ENCODE data around the gene SYNGR1. TPM values are rescaled to one million over a fixed set of nuclear protein-coding genes. Genes with fewer than 3 reads are reported as not detected.

The SYNGR1 gene
- total RNA-seq, 1 donor from 2014 or later = 11.0 TPM

- Histone ChIP-seq H3K27ac (no peak overlapping the region), H4K20me1 (ENCODE audit: low read depth) (peaks cover 8% of the 10 kb centered on the region), H3K79me2 (ENCODE audit: low read depth) (no peaks in the 10 kb centered on the region), H2AFZ (replicated peaks) (no peak overlapping the region), H3K9me3 (ENCODE audit: low read depth) (no peaks in the 10 kb centered on the region), H3K4me3 (no peak overlapping the region), H3K9ac (no peak overlapping the region), H3F3A (ENCODE audit: low read depth) (no peaks in the 10 kb centered on the region), H3K4me2 (no peak overlapping the region), H3K36me3 (no peaks in the 10 kb centered on the region), H3K4me1 (no peaks in the 10 kb centered on the region), H3K27me3 (no peaks in the 10 kb centered on the region)
- H3K4me1 Mint-ChIP-seq = peaks cover 16% of the 10 kb centered on the region
- H3K4me3 Mint-ChIP-seq = no peak overlapping the region
- no peaks in the 10 kb centered on the region for H3K9me3 Mint-ChIP-seq
- TF ChIP-seq CTCF (IDR thresholded peaks at IDR 0.05) (no peak), EZH2 (IDR thresholded peaks at IDR 0.05) (no peak), EZH2phosphoT487 (IDR thresholded peaks at IDR 0.05) (no peak)
- peaks cover 5% of the 10 kb centered on the region for H3K36me3 Mint-ChIP-seq
- peaks cover 5% of the 10 kb centered on the region for H3K27me3 Mint-ChIP-seq (ENCODE audit: insufficient read depth, low read depth)
- H3K27ac Mint-ChIP-seq = no peak overlapping the region
- DNase-seq (ENCODE audit: low spot score) = no peak
Measured at GRCh38 chr22:39371732-39372131, 21.9 kb downstream of the SYNGR1 start.

GRCh38 chr22:39374191-39374590 lies 24.4 kb downstream of the SYNGR1 start:
- no peak for DNase-seq (ENCODE audit: low spot score)
- Histone ChIP-seq H3K4me1 (no peaks in the 10 kb centered on the region), H4K20me1 (ENCODE audit: low read depth) (no peaks in the 10 kb centered on the region), H3K9me3 (ENCODE audit: low read depth) (no peaks in the 10 kb centered on the region), H2AFZ (replicated peaks) (no peak overlapping the region), H3K4me3 (no peak overlapping the region), H3K4me2 (no peak overlapping the region), H3K27ac (no peak overlapping the region), H3K36me3 (no peaks in the 10 kb centered on the region), H3F3A (ENCODE audit: low read depth) (no peaks in the 10 kb centered on the region), H3K79me2 (ENCODE audit: low read depth) (no peaks in the 10 kb centered on the region), H3K9ac (no peak overlapping the region), H3K27me3 (no peaks in the 10 kb centered on the region)
- peaks cover 4% of the 10 kb centered on the region for H3K4me1 Mint-ChIP-seq
- peaks cover 5% of the 10 kb centered on the region for H3K27me3 Mint-ChIP-seq (ENCODE audit: insufficient read depth, low read depth)
- no peaks in the 10 kb centered on the region for H3K9me3 Mint-ChIP-seq
- no peak overlapping the region for H3K4me3 Mint-ChIP-seq
- peaks cover 5% of the 10 kb centered on the region for H3K36me3 Mint-ChIP-seq
- no peak overlapping the region for H3K27ac Mint-ChIP-seq
- TF ChIP-seq EZH2 (IDR thresholded peaks at IDR 0.05) (no peak), CTCF (IDR thresholded peaks at IDR 0.05) (no peak), EZH2phosphoT487 (IDR thresholded peaks at IDR 0.05) (no peak)

- no peaks in the 10 kb centered on the region for H3K27me3 ChIP-seq
- H3F3A ChIP-seq (ENCODE audit: low read depth) = no peaks in the 10 kb centered on the region
- no peak overlapping the region for H3K4me2 ChIP-seq
- no peaks in the 10 kb centered on the region for H3K9me3 ChIP-seq (ENCODE audit: low read depth)
- H3K27ac Mint-ChIP-seq = no peak overlapping the region
- no peak overlapping the region for H3K4me3 ChIP-seq
- H3K36me3 ChIP-seq = no peaks in the 10 kb centered on the region
- TF ChIP-seq EZH2phosphoT487 (IDR thresholded peaks at IDR 0.05) (no peak), EZH2 (IDR thresholded peaks at IDR 0.05) (no peak)
- H3K27me3 Mint-ChIP-seq (ENCODE audit: insufficient read depth, low read depth) = peaks cover 5% of the 10 kb centered on the region
- H3K36me3 Mint-ChIP-seq = peaks cover 5% of the 10 kb centered on the region
- peak overlapping the region; percentile 8 for H3K9ac ChIP-seq
- H2AFZ ChIP-seq (replicated peaks) = no peak overlapping the region
- no peaks in the 10 kb centered on the region for H3K79me2 ChIP-seq (ENCODE audit: low read depth)
- no peaks in the 10 kb centered on the region for H3K4me1 ChIP-seq
- H3K27ac ChIP-seq = no peak overlapping the region
- no peaks in the 10 kb centered on the region for H4K20me1 ChIP-seq (ENCODE audit: low read depth)
- DNase-seq (ENCODE audit: low spot score) = no peak
- no peaks in the 10 kb centered on the region for H3K9me3 Mint-ChIP-seq
- H3K4me3 Mint-ChIP-seq = no peak overlapping the region
- H3K4me1 Mint-ChIP-seq = no peaks in the 10 kb centered on the region
Measured at GRCh38 chr22:39374801-39375200, 25.0 kb downstream of the SYNGR1 start.

- Histone ChIP-seq H3K4me3 (no peak overlapping the region), H3K4me1 (no peaks in the 10 kb centered on the region), H3K27ac (no peak overlapping the region), H3K4me2 (no peak overlapping the region), H3K27me3 (no peaks in the 10 kb centered on the region), H3F3A (ENCODE audit: low read depth) (no peaks in the 10 kb centered on the region), H3K9ac (peak overlapping the region; percentile 8), H3K79me2 (ENCODE audit: low read depth) (no peaks in the 10 kb centered on the region), H3K36me3 (no peaks in the 10 kb centered on the region), H2AFZ (replicated peaks) (no peak overlapping the region), H3K9me3 (ENCODE audit: low read depth) (no peaks in the 10 kb centered on the region), H4K20me1 (ENCODE audit: low read depth) (no peaks in the 10 kb centered on the region)
- Mint-ChIP-seq H3K4me3 (no peak overlapping the region), H3K27me3 (ENCODE audit: insufficient read depth, low read depth) (peaks cover 5% of the 10 kb centered on the region), H3K36me3 (peaks cover 4% of the 10 kb centered on the region), H3K27ac (no peak overlapping the region), H3K9me3 (no peaks in the 10 kb centered on the region), H3K4me1 (peaks cover under 1% of the 10 kb centered on the region)
- no peak for DNase-seq (ENCODE audit: low spot score)
- TF ChIP-seq CTCF (IDR thresholded peaks at IDR 0.05) (no peak), EZH2 (IDR thresholded peaks at IDR 0.05) (no peak), EZH2phosphoT487 (IDR thresholded peaks at IDR 0.05) (no peak)
Measured at GRCh38 chr22:39375646-39376045, 25.9 kb downstream of the SYNGR1 start.
